Neural cell (in vitro differentiated cells): ENCODE results near the gene CUX1. TPM values are rescaled to one million over a fixed set of nuclear protein-coding genes. Genes with fewer than 3 reads are reported as not detected.

ENCODE experiments used
- H2AFZ ChIP-seq: fragments of 200-600, 300-800 bp; sonication (generic), shearing (Covaris generic); 2 replicates; pipeline ENCODE4 v1.6.0; 2014; ENCODE audit warnings: low read depth, mild to moderate bottlenecking, antibody characterized with exemption, low read length, moderate library complexity
- H3F3A ChIP-seq: fragments of 200-600 bp; shearing (Covaris generic); 2 replicates; pipeline ENCODE4 v1.6.1; 2016; ENCODE audit warnings: mild to moderate bottlenecking, moderate library complexity, mixed read lengths, antibody characterized with exemption, low read length; ENCODE audit not compliant: insufficient read depth, poor library complexity, severe bottlenecking
- H3K27ac ChIP-seq: fragments of 200-600, 300-800 bp; sonication (generic), shearing (Covaris generic); 2 replicates; pipeline ENCODE4 v1.5.1; 2014; ENCODE audit warnings: mild to moderate bottlenecking, low read length, moderate library complexity
- H3K27me3 ChIP-seq: fragments of 300-800, 200-600 bp; sonication (generic), shearing (Covaris generic); 2 replicates; pipeline ENCODE4 v1.6.0; 2014; ENCODE audit warnings: mild to moderate bottlenecking, low read depth, low read length, moderate library complexity; ENCODE audit not compliant: insufficient read depth
- H3K36me3 ChIP-seq: fragments of 300-800, 200-600 bp; sonication (generic), shearing (Covaris generic); 2 replicates; pipeline ENCODE4 v1.5.1; 2014; ENCODE audit warnings: mild to moderate bottlenecking, antibody characterized with exemption, low read length, moderate library complexity; ENCODE audit not compliant: insufficient read depth
- H3K4me2 ChIP-seq: fragments of 300-800, 200-600 bp; sonication (generic), shearing (Covaris generic); 2 replicates; pipeline ENCODE4 v1.6.0; 2014; ENCODE audit warnings: mild to moderate bottlenecking, low read length
- H3K4me3 ChIP-seq: fragments of 300-800, 200-600 bp; sonication (generic), shearing (Covaris generic); 2 replicates; pipeline ENCODE4 v1.5.1; 2014; ENCODE audit warnings: mild to moderate bottlenecking, low read length, moderate library complexity
- H3K79me2 ChIP-seq: fragments of 200-600 bp; shearing (Covaris generic); replicated peaks from 2 replicates; pipeline ENCODE4 v1.6.0; 2014; ENCODE audit warnings: mild to moderate bottlenecking, low read length, moderate library complexity; ENCODE audit not compliant: insufficient read depth
- H3K9ac ChIP-seq: fragments of 300-800, 200-600 bp; sonication (generic), shearing (Covaris generic); 2 replicates; pipeline ENCODE4 v1.6.1; 2016; ENCODE audit warnings: mild to moderate bottlenecking, low read length, mixed read lengths
- H3K9me2 ChIP-seq: fragments of 200-600 bp; shearing (Covaris generic); 2 replicates; pipeline ENCODE4 v1.6.1; 2016; ENCODE audit warnings: mild to moderate bottlenecking, low read length, mixed read lengths; ENCODE audit not compliant: insufficient read depth
- H3K9me3 ChIP-seq: fragments of 200-600, 300-800 bp; sonication (generic), shearing (Covaris generic); 2 replicates; pipeline ENCODE4 v1.6.1; 2016; ENCODE audit warnings: mild to moderate bottlenecking, mixed run types, low read length, moderate library complexity, mixed read lengths
- H4K20me1 ChIP-seq: fragments of 200-600 bp; shearing (Covaris generic); 2 replicates; pipeline ENCODE4 v1.6.1; 2016; ENCODE audit warnings: mild to moderate bottlenecking, mixed run types; ENCODE audit not compliant: insufficient read depth
- CTCF ChIP-seq: fragments of 450-650 bp; IDR thresholded peaks from 2 replicates; pipeline ENCODE4 v1.5.1; 2014; ENCODE audit warnings: antibody characterized with exemption, mild to moderate bottlenecking, moderate library complexity; ENCODE audit not compliant: poor library complexity, severe bottlenecking
- EP300 ChIP-seq: fragments of 450-650 bp; conservative IDR thresholded peaks from 2 replicates; pipeline ENCODE4 v1.6.1; 2014; ENCODE audit warnings: antibody characterized with exemption, mild to moderate bottlenecking, moderate library complexity; ENCODE audit not compliant: poor library complexity, severe bottlenecking
- EZH2 ChIP-seq: fragments of 200-600, 300-800 bp; shearing (Covaris generic), sonication (generic); IDR thresholded peaks from 2 replicates; pipeline ENCODE4 v1.6.1; 2014; ENCODE audit warnings: antibody characterized with exemption, low read length, borderline replicate concordance, mild to moderate bottlenecking; ENCODE audit not compliant: insufficient read depth, poor library complexity, severe bottlenecking
- MXI1 ChIP-seq: fragments of 450-650 bp; conservative IDR thresholded peaks from 2 replicates; pipeline ENCODE4 v1.6.1; 2014; ENCODE audit warnings: antibody characterized with exemption, mild to moderate bottlenecking; ENCODE audit not compliant: poor library complexity, severe bottlenecking
- POLR2AphosphoS5 ChIP-seq: IDR thresholded peaks from 2 replicates; pipeline ENCODE4 v1.6.1; 2012
- RAD21 ChIP-seq: fragments of 450-650 bp; conservative IDR thresholded peaks from 2 replicates; pipeline ENCODE4 v1.6.1; 2014; ENCODE audit warnings: antibody characterized with exemption, mild to moderate bottlenecking, moderate library complexity
- REST ChIP-seq: IDR thresholded peaks from 2 replicates; pipeline ENCODE4 v1.6.1; 2012; ENCODE audit warnings: borderline replicate concordance
- SMC3 ChIP-seq: fragments of 450-650 bp; conservative IDR thresholded peaks from 2 replicates; pipeline ENCODE4 v1.6.1; 2014; ENCODE audit warnings: antibody characterized with exemption, mild to moderate bottlenecking, moderate library complexity; ENCODE audit not compliant: poor library complexity
- TAF1 ChIP-seq: IDR thresholded peaks from 2 replicates; pipeline ENCODE4 v1.6.1; 2012; ENCODE audit warnings: low read depth
- polyA plus RNA-seq: library from polyadenylated mRNA; depleted of rRNA; stranded (reverse); fragments of >200 nt; gene quantifications from 2 replicates; pipeline ENCODE4 v1.2.3, GENCODE V29; 2014

Gene CUX1
- polyA plus RNA-seq, 1 donor from 2014 or later = 26.6 TPM

- Histone ChIP-seq H3K9me2 (no peaks in the 10 kb centered on the region), H3K4me2 (no peak overlapping the region), H2AFZ (no peak overlapping the region), H3K36me3 (no peaks in the 10 kb centered on the region), H3K79me2 (peaks cover 60% of the 10 kb centered on the region), H3F3A (no peaks in the 10 kb centered on the region), H3K9ac (no peak overlapping the region), H4K20me1 (no peaks in the 10 kb centered on the region), H3K4me3 (no peak overlapping the region), H3K27ac (no peak overlapping the region), H3K9me3 (peaks cover 5% of the 10 kb centered on the region), H3K27me3 (no peaks in the 10 kb centered on the region)
- no peak for TF ChIP-seq EP300
- no peak for TF ChIP-seq EZH2
- no peak for TF ChIP-seq RAD21
- no peak for TF ChIP-seq POLR2AphosphoS5
- TF ChIP-seq MXI1 = no peak
- TF ChIP-seq REST = no peak
- TF ChIP-seq CTCF = no peak
- TF ChIP-seq SMC3 = no peak
- no peak for TF ChIP-seq TAF1
Observed at GRCh38 chr7:101845974-101846373, 28.5 kb downstream of the CUX1 start.

- Histone ChIP-seq H3K27me3 (no peaks in the 10 kb centered on the region), H3K4me3 (no peak overlapping the region), H3K9me2 (no peaks in the 10 kb centered on the region), H3K9ac (no peak overlapping the region), H2AFZ (no peak overlapping the region), H3K27ac (no peak overlapping the region), H3K9me3 (peaks cover 5% of the 10 kb centered on the region), H3F3A (no peaks in the 10 kb centered on the region), H3K4me2 (no peak overlapping the region), H3K79me2 (peaks cover 52% of the 10 kb centered on the region), H3K36me3 (no peaks in the 10 kb centered on the region), H4K20me1 (no peaks in the 10 kb centered on the region)
- TF ChIP-seq EP300 = no peak
- TF ChIP-seq RAD21 = no peak
- no peak for TF ChIP-seq SMC3
- TF ChIP-seq TAF1 = no peak
- TF ChIP-seq POLR2AphosphoS5 = no peak
- TF ChIP-seq MXI1 = no peak
- TF ChIP-seq REST = no peak
- TF ChIP-seq EZH2 = no peak
- no peak for TF ChIP-seq CTCF
Observed at GRCh38 chr7:101846800-101847538, 29.5 kb downstream of the CUX1 start.
